Bronchial epithelial cell (primary cell): ENCODE data around the gene MRPL54. TPM values are rescaled to one million over a fixed set of nuclear protein-coding genes. Genes with fewer than 3 reads are reported as not detected.

Experiments used
- DNase-seq: peaks from one replicate; pipeline ENCODE4 v3.0.0-alpha.2; 2010; ENCODE audit warnings: low read depth
- FAIRE-seq: peaks from 2 replicates; lab custom pipeline; 2011; peaks lifted over from hg19 to GRCh38; lab: Jason Lieb, UNC
- H3K27me3 ChIP-seq: 2 replicates; pipeline ENCODE4 v1.5.1; 2011; ENCODE audit warnings: low read length; ENCODE audit not compliant: control insufficient read depth, insufficient read depth
- H3K36me3 ChIP-seq: 2 replicates; pipeline ENCODE4 v1.5.1; 2011; ENCODE audit warnings: low read length; ENCODE audit not compliant: control insufficient read depth, insufficient read depth
- H3K4me3 ChIP-seq: 2 replicates; pipeline ENCODE4 v1.5.1; 2011; ENCODE audit warnings: mild to moderate bottlenecking, low read depth, low read length, control low read depth
- total RNA-seq: library from RNA; depleted of rRNA; stranded (reverse); fragments of >200 nt; gene quantifications from 2 replicates; pipeline ENCODE4 v1.2.1, GENCODE V29; 2014
- TF ChIP-seq, protein P1 (sequence below): IDR thresholded peaks from 2 replicates; pipeline ENCODE4 v1.5.1; 2011; ENCODE audit warnings: mild to moderate bottlenecking, moderate library complexity, low read length, control low read depth, inconsistent platforms; ENCODE audit not compliant: insufficient read depth, severe bottlenecking

Gene MRPL54
- total RNA-seq, 1 donor from 2014 or later = 84.8 TPM

GRCh38 chr19:3768015-3768747 lies 5.7 kb downstream of the MRPL54 start:
- TF ChIP-seq, protein P1, sequence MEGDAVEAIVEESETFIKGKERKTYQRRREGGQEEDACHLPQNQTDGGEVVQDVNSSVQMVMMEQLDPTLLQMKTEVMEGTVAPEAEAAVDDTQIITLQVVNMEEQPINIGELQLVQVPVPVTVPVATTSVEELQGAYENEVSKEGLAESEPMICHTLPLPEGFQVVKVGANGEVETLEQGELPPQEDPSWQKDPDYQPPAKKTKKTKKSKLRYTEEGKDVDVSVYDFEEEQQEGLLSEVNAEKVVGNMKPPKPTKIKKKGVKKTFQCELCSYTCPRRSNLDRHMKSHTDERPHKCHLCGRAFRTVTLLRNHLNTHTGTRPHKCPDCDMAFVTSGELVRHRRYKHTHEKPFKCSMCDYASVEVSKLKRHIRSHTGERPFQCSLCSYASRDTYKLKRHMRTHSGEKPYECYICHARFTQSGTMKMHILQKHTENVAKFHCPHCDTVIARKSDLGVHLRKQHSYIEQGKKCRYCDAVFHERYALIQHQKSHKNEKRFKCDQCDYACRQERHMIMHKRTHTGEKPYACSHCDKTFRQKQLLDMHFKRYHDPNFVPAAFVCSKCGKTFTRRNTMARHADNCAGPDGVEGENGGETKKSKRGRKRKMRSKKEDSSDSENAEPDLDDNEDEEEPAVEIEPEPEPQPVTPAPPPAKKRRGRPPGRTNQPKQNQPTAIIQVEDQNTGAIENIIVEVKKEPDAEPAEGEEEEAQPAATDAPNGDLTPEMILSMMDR = no peak
- FAIRE-seq (no peak), DNase-seq (no peak)
- Histone ChIP-seq H3K36me3 (peaks cover 13% of the 10 kb centered on the region), H3K4me3 (no peak overlapping the region), H3K27me3 (no peaks in the 10 kb centered on the region)

- peaks cover 13% of the 10 kb centered on the region for H3K36me3 ChIP-seq
- FAIRE-seq = no peak
- TF ChIP-seq, protein P1 = no peak
- H3K27me3 ChIP-seq = no peaks in the 10 kb centered on the region
- no peak for DNase-seq
- H3K4me3 ChIP-seq = no peak overlapping the region
Measured at GRCh38 chr19:3768748-3769099, 6.2 kb downstream of the MRPL54 start.

- Histone ChIP-seq H3K4me3 (no peak overlapping the region), H3K27me3 (no peaks in the 10 kb centered on the region), H3K36me3 (peaks cover 13% of the 10 kb centered on the region)
- DNase-seq (no peak), FAIRE-seq (no peak)
- TF ChIP-seq, protein P1 = no peak
Measured at GRCh38 chr19:3769494-3769893, 7.0 kb downstream of the MRPL54 start.

GRCh38 chr19:3770136-3770999 lies 7.9 kb downstream of the MRPL54 start:
- Histone ChIP-seq H3K4me3 (no peak overlapping the region), H3K27me3 (no peaks in the 10 kb centered on the region), H3K36me3 (peaks cover 9% of the 10 kb centered on the region)
- FAIRE-seq (no peak), DNase-seq (no peak)
- TF ChIP-seq, protein P1 = no peak

DNA sequence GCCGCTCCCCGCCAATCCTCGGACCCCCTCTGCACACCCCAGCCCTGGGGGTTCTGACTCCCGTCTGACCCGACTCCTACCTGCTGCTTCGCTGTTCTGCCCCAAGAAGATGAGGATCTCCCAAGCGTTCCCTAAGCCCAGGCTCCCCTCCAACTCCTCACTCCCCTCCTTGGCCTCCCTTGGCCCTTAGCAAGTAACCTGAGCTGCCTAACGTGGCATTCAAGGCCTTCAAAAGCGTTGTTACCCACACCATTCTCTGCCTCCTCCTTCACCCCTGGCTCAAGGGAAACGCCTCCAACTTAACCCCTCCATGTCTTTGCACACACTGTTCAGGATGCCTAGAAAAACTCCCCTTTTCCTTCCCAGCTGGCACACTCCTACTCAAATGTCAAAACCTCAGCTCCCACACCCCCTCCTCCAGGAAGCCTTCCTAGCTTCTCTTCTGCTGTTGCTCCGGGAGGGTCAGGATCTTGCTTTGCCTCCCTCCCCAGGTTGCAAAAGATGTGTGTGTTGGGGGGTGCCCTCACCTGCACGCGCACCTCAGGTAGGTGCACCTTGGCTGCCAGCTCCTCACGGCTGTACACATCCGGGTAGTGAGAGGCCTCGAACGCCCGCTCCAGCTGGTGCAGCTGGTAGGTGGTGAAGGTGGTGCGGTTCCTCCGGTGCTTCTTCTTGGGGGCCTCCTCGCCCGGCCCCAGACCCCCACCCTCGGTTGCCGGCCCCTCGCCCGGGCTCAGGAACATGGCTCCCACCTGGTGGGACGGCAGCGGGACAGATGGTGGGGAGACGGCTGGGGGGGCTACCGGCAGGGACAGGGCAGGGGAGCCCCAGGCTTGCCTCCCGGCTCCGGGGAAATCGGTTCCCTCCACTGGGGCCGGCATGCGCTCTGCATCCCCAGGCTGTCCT lies 8.8 kb downstream of the MRPL54 start:
- FAIRE-seq (no peak), DNase-seq (no peak)
- TF ChIP-seq, protein P1 = no peak
- Histone ChIP-seq H3K4me3 (no peak overlapping the region), H3K36me3 (peaks cover 9% of the 10 kb centered on the region), H3K27me3 (no peaks in the 10 kb centered on the region)
